NCI-H187 (cell line): Measurements from ENCODE around the gene LTBP1.
"Not testable (repeated sequence)": the region's sequence is repeated elsewhere in the genome, so short reads cannot be mapped to it uniquely, and the experiment has no call there.

Experiments
- DNase-seq, 2 experiments: peaks; one replicate each; lab custom pipeline; 2025; lab: John Stamatoyannopoulos, UW

The LTBP1 gene

DNA sequence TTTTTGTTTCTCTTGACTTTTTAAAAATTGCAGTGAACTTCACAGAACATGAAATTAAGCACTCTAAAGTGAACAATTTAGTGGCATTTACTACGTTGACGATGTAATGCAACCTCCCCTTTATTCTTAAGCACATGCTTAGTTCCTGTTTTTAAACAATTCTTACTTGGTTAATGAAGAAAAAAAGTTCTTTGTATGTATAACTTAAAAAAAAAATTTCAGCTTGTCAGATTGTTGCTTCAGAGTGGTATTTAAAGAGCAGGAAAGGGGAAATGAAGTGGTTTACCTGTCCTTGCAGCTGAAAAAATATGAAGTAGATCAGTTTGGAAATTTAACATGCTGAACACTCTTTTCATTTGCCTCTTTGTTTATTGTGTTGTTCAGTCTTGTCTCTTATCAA lies 434.0 kb downstream of the LTBP1 start:
- DNase-seq: no peak

GRCh38 chr2:33381301-33381858 lies 434.6 kb downstream of the LTBP1 start:
- DNase-seq: no peak

- no peak for DNase-seq
These were observed 437.3 kb downstream of the LTBP1 start for GRCh38 chr2:33383855-33384598.

DNA sequence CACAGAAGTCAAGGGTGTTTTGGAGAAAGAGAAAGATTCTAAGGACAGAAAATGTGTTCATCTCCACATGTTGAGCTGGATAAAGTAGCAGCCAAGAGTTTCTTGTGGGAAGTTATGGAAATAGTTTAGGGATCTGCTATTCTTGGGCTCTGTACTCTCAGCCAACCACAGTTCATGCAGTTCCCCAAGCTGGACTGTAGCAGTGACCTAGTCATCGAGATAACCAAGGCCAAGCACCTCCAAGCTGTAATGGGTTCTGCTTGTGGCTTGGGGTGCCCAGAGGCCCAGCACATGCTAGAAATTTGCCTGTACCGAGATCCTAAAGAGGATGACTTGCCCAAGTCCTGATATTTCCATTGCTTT lies 437.8 kb downstream of the LTBP1 start:
- no peak for DNase-seq

DNA sequence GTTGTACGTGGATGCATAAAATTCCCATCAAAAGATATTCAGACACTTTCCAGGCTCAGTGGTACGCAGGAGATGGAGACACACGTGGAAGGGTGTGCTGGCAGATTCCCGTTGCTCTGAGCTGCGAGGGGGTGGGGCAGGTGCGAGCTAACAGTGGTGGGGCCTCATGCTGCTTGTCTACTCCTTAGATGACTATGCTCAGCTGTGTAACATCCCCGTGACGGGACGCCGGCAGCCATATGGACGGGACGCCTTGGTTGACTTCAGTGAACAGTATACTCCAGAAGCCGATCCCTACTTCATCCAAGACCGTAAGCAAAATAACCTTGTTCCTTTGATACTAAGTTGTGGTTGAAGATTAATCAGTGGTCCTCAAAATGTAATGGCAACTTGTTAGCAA lies 442.2 kb downstream of the LTBP1 start:
- no peak for DNase-seq

GRCh38 chr2:33389695-33390094 lies 442.9 kb downstream of the LTBP1 start:
- not testable (repeated sequence) for DNase-seq

DNA sequence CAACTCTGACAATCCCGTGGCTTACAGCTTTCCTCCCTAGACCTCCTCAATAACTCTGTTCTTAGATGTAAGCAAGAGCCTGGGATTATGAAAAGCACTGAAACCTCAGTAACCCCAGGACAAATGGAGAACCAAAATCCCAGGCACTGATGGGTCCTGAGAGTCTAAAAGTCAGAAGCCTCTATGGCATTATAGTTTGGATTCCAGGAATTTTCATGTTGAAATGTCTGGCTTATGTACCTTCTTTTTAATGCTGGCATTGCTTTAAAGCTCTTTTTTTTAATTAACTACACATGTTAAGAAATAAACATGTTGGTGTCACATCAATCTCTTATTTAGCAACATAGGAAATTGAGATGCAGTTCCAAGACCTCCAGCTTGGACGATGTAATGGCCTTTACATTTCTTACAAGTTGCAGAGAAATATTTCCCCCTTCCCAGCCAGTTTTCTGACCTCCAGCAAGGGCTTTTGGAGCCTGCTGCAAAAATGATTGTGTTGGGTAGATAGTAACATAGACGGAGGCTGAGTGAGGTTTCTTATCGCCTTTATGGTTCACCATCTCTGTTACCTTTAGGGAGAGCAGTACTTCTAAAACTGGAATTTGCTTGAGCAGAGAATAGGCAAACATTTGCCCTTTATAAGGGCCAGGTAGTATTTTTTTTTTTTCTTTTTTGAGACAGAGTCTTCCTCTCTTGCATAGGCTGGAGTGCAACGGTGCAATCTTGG lies 444.9 kb downstream of the LTBP1 start:
- no peak for DNase-seq

DNA sequence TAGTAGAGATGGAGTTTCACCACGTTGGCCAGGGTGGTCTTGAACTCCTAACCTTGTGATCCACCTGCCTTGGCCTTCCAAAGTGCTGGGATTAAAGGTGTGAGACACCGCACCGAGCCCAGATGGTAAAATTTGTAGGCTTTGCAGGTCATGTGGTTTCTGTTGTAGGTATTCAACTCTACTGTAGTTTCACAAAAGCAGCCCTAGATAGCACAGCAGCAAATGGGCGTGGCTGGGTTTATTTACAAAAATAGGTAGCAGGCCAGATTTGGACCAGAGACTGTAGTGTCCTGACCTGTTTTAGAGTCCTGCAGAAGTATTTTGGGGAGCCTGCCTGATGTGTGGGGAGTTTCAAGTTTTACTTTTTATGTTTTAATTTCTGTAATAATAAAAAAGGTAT lies 445.6 kb downstream of the LTBP1 start:
- no peak for DNase-seq

DNA sequence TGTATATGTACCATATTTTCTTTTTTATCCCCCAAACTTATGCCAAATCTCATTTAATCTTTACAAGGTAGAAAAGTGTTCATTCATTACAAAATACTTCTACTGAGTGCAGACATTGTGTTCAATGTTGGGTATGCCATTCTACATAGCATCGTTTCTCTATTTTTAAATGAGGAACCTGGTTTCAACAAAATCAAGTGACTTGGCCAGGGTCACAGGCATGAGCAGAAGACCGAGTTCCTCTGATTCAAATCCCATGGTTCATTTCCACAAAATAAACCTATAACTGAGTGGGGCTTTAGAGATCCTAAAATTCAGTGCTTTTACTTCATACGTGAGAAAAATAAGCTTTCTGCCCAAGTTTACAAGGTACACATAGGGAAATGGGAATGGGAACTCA lies 448.3 kb downstream of the LTBP1 start:
- DNase-seq: no peak

DNA sequence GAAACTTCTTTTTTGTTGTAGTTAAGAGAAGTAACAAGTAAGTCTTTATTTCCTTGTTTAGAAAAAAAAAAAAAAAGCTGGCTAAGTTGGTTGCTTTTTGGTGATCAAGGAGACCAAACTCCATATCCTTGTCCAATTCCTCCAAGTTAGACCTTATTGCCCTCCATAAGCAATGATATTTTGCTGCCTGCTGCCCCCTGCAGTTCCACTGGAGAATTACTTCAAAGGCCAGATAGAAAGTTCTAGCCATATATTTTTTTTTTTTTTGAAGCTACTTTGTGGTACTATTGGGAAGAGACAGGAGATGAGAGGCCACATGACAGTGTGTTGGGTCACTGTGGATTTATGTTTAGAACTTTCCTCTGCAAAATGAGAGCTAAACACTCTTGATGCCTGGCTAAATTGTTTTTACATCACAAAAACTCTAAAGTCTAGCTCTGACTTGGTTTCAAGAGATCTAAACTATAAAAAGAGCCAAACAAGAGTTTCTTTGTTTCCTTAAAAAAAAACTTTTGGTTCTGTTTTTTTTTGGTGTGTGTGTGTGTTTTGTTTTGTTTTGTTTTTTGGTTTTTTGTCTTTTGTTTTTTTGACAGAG lies 449.0 kb downstream of the LTBP1 start:
- peak; percentile 10 to 21 for DNase-seq

- no peak for DNase-seq
These were observed 457.6 kb downstream of the LTBP1 start for GRCh38 chr2:33404321-33404720.

- no peak for DNase-seq
These were observed 459.9 kb downstream of the LTBP1 start for GRCh38 chr2:33406622-33407021.

DNA sequence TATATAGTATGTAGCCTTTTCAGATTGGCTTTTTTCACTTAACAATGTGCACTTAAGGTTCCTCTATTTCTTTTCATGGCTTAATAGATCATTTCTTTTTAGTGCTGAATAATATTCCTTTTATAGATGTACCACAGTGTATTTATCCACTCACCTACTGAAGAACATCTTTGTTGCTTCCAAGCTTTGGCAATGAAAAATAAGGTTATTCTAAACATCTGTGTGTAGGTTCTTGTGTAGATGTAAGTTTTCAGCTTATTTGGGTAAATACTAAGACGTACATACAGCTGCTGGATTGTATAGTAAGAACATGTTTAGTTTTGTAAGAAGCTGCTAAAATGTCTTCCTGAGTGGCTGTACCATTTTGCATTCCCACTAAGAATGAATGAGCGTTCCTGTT lies 461.4 kb downstream of the LTBP1 start:
- no peak for DNase-seq

GRCh38 chr2:33409417-33409955 lies 462.7 kb downstream of the LTBP1 start:
- no peak for DNase-seq

DNA sequence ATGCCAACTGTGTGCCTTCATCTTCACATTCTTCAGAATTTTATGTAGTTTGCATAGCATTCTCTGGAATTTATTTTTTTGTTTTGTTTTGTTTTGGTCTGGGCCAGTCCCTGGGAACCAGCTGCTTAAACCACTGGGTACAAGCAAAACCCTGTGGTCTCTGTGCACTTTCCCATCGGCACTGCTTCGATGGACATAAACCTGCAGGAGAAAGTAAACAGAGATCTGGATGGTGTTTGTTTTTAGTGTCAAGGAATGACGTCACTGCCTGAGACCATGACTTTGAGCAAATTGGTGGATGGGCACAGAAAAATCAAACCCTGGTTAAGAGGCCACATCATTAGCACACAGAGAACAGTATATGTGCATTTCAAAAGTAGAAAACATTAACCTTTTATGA lies 465.0 kb downstream of the LTBP1 start:
- DNase-seq: no peak

- no peak for DNase-seq
These were observed 466.2 kb downstream of the LTBP1 start for GRCh38 chr2:33412920-33413319.

GRCh38 chr2:33419581-33420200 lies 472.9 kb downstream of the LTBP1 start:
- DNase-seq: no peak

GRCh38 chr2:33420726-33421125 lies 474.0 kb downstream of the LTBP1 start:
- DNase-seq: no peak

GRCh38 chr2:33421820-33422219 lies 475.1 kb downstream of the LTBP1 start:
- DNase-seq: no peak

DNA sequence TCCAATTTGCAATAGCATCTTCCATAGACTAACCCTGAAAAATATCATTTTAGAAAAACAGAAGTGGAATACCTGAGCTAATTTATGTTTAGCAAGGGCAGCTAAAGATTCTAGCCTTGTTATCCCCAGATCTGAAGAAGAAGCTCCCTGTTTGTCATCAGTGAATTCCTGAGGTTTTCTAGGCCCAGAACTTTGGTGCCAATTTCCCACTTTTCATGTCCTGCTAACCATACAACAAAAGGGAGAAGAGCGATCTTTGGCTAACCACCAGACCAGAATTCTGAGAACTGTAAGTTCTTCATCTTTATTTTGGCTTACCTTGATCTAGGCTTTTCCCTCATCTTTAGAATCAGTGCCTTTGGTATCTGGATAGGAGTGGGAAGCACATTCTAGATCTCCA lies 478.4 kb downstream of the LTBP1 start:
- no peak for DNase-seq

GRCh38 chr2:33425586-33426031 lies 478.9 kb downstream of the LTBP1 start:
- no peak for DNase-seq

GRCh38 chr2:33426666-33427231 lies 480.0 kb downstream of the LTBP1 start:
- peak in 1 of 2 experiments; percentile 42 for DNase-seq
